CD4-positive, alpha-beta T cell (primary cell): ENCODE data around the gene ACTR1A. TPM values are rescaled to one million over a fixed set of nuclear protein-coding genes. Genes with fewer than 3 reads are reported as not detected.
"Not testable (repeated sequence)": the region's sequence is repeated elsewhere in the genome, so short reads cannot be mapped to it uniquely, and the experiment has no call there.

Source experiments
- ATAC-seq: fragments of 200-7000 bp; cut with Tn5 transposase; one replicate; pipeline ENCODE4 v1.10.0; 2022; ENCODE audit warnings: mild to moderate bottlenecking; ENCODE audit not compliant: poor library complexity
- CTCF ChIA-PET: fragments of 350-600 bp; sonication (Branson Sonifier 250); formaldehyde crosslinking; loops from one replicate; lab custom pipeline; 2021; ENCODE audit warnings: antibody characterized with exemption, inconsistent platforms; lab: Charles Lee
- POLR2A ChIA-PET: fragments of 350-600 bp; sonication (Branson Sonifier 250); formaldehyde crosslinking; loops from one replicate; lab custom pipeline; 2021; ENCODE audit warnings: antibody characterized with exemption, inconsistent platforms; lab: Charles Lee
- DNase-seq, 14 experiments: peaks; one replicate each; pipeline ENCODE4 v3.0.0-alpha.2; 2013 to 2020; ENCODE audit warnings: mixed read lengths in 2 of 14
- H3K27ac ChIP-seq, 2 donors: one replicate each; pipeline versions ENCODE4 v1.5.1 to v1.7.0; 2013; ENCODE audit warnings: low read length in 2 of 2, low read depth in 1 of 2, mild to moderate bottlenecking in 1 of 2
- H3K27me3 ChIP-seq, 2 experiments: 1 replicate in 1 of 2; 2 replicates in 1 of 2; pipeline versions ENCODE4 v1.6.1 to v1.7.0; 2013; ENCODE audit warnings: low read length in 2 of 2, control low read depth in 1 of 2, mild to moderate bottlenecking in 1 of 2, moderate library complexity in 1 of 2; ENCODE audit not compliant: insufficient read depth in 2 of 2, control insufficient read depth in 1 of 2
- H3K36me3 ChIP-seq: one replicate; pipeline ENCODE4 v1.6.1; 2013; ENCODE audit warnings: low read length, control low read depth; ENCODE audit not compliant: insufficient read depth
- H3K4me1 ChIP-seq: one replicate; pipeline ENCODE4 v1.6.1; 2013; ENCODE audit warnings: low read length, control low read depth; ENCODE audit not compliant: insufficient read depth
- H3K4me3 ChIP-seq: one replicate; pipeline ENCODE4 v1.5.1; 2013; ENCODE audit warnings: mild to moderate bottlenecking, low read length, moderate library complexity
- H3K9me3 ChIP-seq, 2 experiments: 1 replicate in 1 of 2; 2 replicates in 1 of 2; pipeline versions ENCODE4 v1.6.1 to v1.7.0; 2013; ENCODE audit warnings: low read length in 2 of 2, mild to moderate bottlenecking in 2 of 2, control low read depth in 1 of 2, moderate library complexity in 1 of 2; ENCODE audit not compliant: control insufficient read depth in 1 of 2, insufficient read depth in 1 of 2
- H3K27ac Mint-ChIP-seq: one replicate; pipeline ENCODE4 v1.8.0; 2020; ENCODE audit warnings: mixed read lengths
- H3K27me3 Mint-ChIP-seq: one replicate; pipeline ENCODE4 v1.8.0; 2021; ENCODE audit warnings: mixed read lengths
- H3K36me3 Mint-ChIP-seq: one replicate; pipeline ENCODE4 v1.8.0; 2021; ENCODE audit warnings: low read depth, mixed read lengths
- H3K4me1 Mint-ChIP-seq: one replicate; pipeline ENCODE4 v1.8.0; 2021; ENCODE audit warnings: low read depth, mixed read lengths
- H3K4me3 Mint-ChIP-seq: one replicate; pipeline ENCODE4 v1.8.0; 2020; ENCODE audit warnings: mild to moderate bottlenecking, mixed read lengths
- H3K9me3 Mint-ChIP-seq: one replicate; pipeline ENCODE4 v1.8.0; 2020; ENCODE audit warnings: mixed read lengths
- CTCF ChIP-seq: fragments of 200-600 bp; IDR thresholded peaks from one replicate; pipeline ENCODE4 v1.8.0; 2022; ENCODE audit warnings: antibody characterized with exemption, mild to moderate bottlenecking
- intact Hi-C, 2 experiments: fragments of 100-400 bp; cut with DNase I in 1 of 2; cut with micrococcal nuclease in 1 of 2; formaldehyde crosslinking; loops; one replicate each; pipeline versions ENCODE4 v1.15.1 to v1.9.0; 2023 to 2025; cut with DNase I, micrococcal nuclease
- total RNA-seq, 174 experiments: library from RNA in 2 of 174; stranded (reverse) in 2 of 174; gene quantifications; one replicate each; pipeline ENCODE4 v1.2.3 and lab custom pipeline; 2021 to 2026

ACTR1A gene
- total RNA-seq, 2 experiments from 2014 or later = 43.3 to 46.3 TPM

DNA sequence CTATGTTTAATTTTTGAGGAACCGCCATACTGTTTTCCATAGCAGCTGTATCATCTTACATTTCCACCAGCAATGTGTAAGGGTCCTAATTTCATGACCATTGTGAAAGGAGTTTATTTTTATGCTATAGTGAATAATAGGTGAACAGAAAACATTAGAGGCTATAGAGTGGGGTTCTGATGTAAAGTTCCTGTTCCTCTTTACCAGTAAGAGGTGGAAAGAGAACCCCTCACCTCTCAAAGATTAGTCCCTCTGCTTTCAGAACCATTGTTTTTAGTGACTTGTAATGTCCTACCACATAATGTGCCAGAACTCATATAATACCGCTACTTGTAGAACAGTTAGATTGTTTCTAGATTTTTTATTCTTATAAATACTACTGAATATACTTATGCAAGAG, 35.4 kb upstream of the ACTR1A start:
- peaks cover 7% of the 10 kb centered on the region for H3K36me3 ChIP-seq
- POLR2A ChIA-PET = no interaction called here
- H3K36me3 Mint-ChIP-seq = peaks cover 11% of the 10 kb centered on the region
- peaks cover 3% of the 10 kb centered on the region for H3K4me1 Mint-ChIP-seq
- no peak for DNase-seq
- H3K9me3 ChIP-seq = no peaks in the 10 kb centered on the region
- no peak overlapping the region for H3K27ac Mint-ChIP-seq
- no peaks in the 10 kb centered on the region for H3K27me3 ChIP-seq
- H3K27me3 Mint-ChIP-seq = no peaks in the 10 kb centered on the region
- CTCF ChIA-PET = interaction anchor here (0.5 kb wide), 1 partner anchor 262 kb away, joined by 4 read pairs; no protein-coding TSS in a partner anchor
- TF ChIP-seq CTCF = no peak
- no peak overlapping the region for H3K4me3 Mint-ChIP-seq
- H3K4me3 ChIP-seq = no peak overlapping the region
- H3K9me3 Mint-ChIP-seq = no peaks in the 10 kb centered on the region
- ATAC-seq = no peak
- intact Hi-C loops = no loop called here
- H3K27ac ChIP-seq = no peak overlapping the region
- no peaks in the 10 kb centered on the region for H3K4me1 ChIP-seq

DNA sequence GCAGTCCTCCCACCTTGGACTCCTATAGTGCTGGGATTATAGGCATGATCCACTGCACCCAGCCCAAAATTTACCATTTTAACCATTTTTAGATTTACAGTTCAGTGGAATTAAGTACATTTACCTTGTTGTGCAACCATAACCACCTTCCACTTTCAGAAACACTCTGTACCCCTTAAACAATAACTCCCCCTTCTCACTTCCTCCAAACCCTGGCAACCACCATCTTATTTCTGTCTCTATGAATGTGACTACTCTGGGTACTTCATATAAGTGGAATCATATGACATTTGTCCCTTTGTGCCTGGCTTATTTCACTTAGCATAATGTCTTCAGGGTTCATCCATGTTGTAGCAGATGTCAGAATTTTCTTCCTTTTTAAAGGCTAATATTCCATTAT, 34.9 kb upstream of the ACTR1A start:
- TF ChIP-seq CTCF = no peak
- peaks cover 15% of the 10 kb centered on the region for H3K36me3 Mint-ChIP-seq
- H3K27ac Mint-ChIP-seq = no peak overlapping the region
- CTCF ChIA-PET = no interaction called here
- POLR2A ChIA-PET = no interaction called here
- Histone ChIP-seq H3K4me1 (no peaks in the 10 kb centered on the region), H3K9me3 (no peaks in the 10 kb centered on the region), H3K4me3 (no peak overlapping the region), H3K27me3 (no peaks in the 10 kb centered on the region), H3K27ac (no peak overlapping the region), H3K36me3 (peaks cover 12% of the 10 kb centered on the region)
- peaks cover 3% of the 10 kb centered on the region for H3K4me1 Mint-ChIP-seq
- DNase-seq (no peak), ATAC-seq (no peak)
- intact Hi-C loops = no loop called here
- H3K27me3 Mint-ChIP-seq = no peaks in the 10 kb centered on the region
- no peaks in the 10 kb centered on the region for H3K9me3 Mint-ChIP-seq
- H3K4me3 Mint-ChIP-seq = no peak overlapping the region

DNA sequence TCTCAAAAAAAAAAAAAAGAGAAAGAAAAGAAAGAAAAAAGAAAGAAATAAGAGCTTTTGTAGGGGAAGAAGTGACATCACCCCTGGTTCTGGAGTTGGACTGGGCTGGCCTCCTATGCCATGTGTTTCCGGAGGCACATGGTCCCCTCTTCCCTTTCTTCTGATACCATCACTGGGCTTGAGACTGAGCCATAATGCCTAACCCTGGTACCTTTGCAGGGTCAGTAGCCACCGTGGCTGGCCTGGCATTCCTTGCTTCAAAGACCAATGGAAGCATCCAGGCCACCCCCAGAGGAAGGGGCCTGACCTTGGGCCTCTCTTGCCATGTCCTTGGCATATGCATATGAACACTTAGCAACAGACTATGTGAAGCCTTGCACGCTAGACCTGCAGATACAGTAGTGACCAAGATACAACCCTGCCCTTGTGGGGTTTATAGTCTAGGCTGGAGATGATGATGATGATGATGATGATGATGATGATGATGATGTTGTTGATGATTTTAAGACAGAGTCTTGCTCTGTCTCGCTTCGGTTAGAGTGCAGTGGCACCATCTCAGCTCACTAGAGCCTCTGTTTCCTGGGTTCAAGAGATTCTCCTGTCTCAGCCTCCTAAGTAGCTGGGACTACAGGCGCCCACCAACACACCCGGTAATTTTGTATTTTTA, 33.1 kb upstream of the ACTR1A start:
- intact Hi-C loops = no loop called here
- Histone ChIP-seq H3K4me3 (no peak overlapping the region), H3K27me3 (no peaks in the 10 kb centered on the region), H3K36me3 (peaks cover 13% of the 10 kb centered on the region), H3K4me1 (no peaks in the 10 kb centered on the region), H3K27ac (no peak overlapping the region), H3K9me3 (no peaks in the 10 kb centered on the region)
- no peak for ATAC-seq
- ChIA-PET CTCF (no interaction called here), POLR2A (no interaction called here)
- Mint-ChIP-seq H3K27me3 (no peaks in the 10 kb centered on the region), H3K4me1 (peaks cover 3% of the 10 kb centered on the region), H3K27ac (no peak overlapping the region), H3K9me3 (no peaks in the 10 kb centered on the region), H3K36me3 (peaks cover 15% of the 10 kb centered on the region), H3K4me3 (no peak overlapping the region)
- DNase-seq = no peak
- no peak for TF ChIP-seq CTCF

DNA sequence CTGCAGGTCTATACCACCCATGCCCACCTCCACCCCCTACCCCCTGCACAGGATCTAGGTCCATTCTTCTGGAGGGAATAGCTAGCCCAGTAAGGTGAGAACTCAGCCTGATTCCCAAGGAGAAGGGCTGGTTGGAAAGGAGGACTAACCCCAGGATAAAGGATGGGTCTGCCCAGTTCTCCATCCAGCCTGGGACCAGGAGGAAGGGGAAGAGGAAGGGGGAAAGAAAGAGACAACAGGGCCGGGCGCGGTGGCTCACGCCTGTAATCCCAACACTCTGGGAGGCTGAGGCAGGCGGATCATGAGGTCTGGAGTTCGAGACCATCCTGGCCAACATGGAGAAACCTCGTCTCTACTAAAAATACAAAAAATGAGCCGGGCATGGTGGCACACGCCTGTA, 32.5 kb upstream of the ACTR1A start:
- H3K9me3 Mint-ChIP-seq, H3K27ac Mint-ChIP-seq, H3K27me3 Mint-ChIP-seq, H3K27me3 ChIP-seq, POLR2A ChIA-PET, DNase-seq, H3K4me1 Mint-ChIP-seq, CTCF ChIA-PET, H3K9me3 ChIP-seq, ATAC-seq, intact Hi-C loops, H3K4me3 Mint-ChIP-seq, H3K4me3 ChIP-seq, H3K27ac ChIP-seq, H3K4me1 ChIP-seq: not testable (repeated sequence)
- peaks cover 15% of the 10 kb centered on the region for H3K36me3 Mint-ChIP-seq
- H3K36me3 ChIP-seq = peaks cover 13% of the 10 kb centered on the region
